T-helper 1 cell treated with Interleukin-12 subunit alpha and Interleukin-12 subunit beta and Interleukin-4 antibody, amounts not matched to agents 30 μg/mL and 1 μg/mL, for 36 hours (primary cell): ENCODE results near the gene MLLT6.
A peak's percentile ranks its signal among the peaks of the same experiment; 100 is the strongest.

Experiments used
- H3K27ac Mint-ChIP-seq: one replicate; pipeline ENCODE4 v1.8.0; 2021; ENCODE audit warnings: mild to moderate bottlenecking, mixed read lengths
- H3K27me3 Mint-ChIP-seq: one replicate; pipeline ENCODE4 v1.8.0; 2021; ENCODE audit warnings: low read depth, mixed read lengths
- H3K36me3 Mint-ChIP-seq: one replicate; pipeline ENCODE4 v1.8.0; 2021; ENCODE audit warnings: low read depth, mixed read lengths
- H3K4me1 Mint-ChIP-seq: one replicate; pipeline ENCODE4 v1.8.0; 2021; ENCODE audit warnings: low read depth, mixed read lengths
- H3K4me3 Mint-ChIP-seq: one replicate; pipeline ENCODE4 v1.8.0; 2021; ENCODE audit warnings: mild to moderate bottlenecking, moderate library complexity, mixed read lengths
- H3K9me3 Mint-ChIP-seq: one replicate; pipeline ENCODE4 v1.8.0; 2021; ENCODE audit warnings: mixed read lengths

MLLT6 gene

DNA sequence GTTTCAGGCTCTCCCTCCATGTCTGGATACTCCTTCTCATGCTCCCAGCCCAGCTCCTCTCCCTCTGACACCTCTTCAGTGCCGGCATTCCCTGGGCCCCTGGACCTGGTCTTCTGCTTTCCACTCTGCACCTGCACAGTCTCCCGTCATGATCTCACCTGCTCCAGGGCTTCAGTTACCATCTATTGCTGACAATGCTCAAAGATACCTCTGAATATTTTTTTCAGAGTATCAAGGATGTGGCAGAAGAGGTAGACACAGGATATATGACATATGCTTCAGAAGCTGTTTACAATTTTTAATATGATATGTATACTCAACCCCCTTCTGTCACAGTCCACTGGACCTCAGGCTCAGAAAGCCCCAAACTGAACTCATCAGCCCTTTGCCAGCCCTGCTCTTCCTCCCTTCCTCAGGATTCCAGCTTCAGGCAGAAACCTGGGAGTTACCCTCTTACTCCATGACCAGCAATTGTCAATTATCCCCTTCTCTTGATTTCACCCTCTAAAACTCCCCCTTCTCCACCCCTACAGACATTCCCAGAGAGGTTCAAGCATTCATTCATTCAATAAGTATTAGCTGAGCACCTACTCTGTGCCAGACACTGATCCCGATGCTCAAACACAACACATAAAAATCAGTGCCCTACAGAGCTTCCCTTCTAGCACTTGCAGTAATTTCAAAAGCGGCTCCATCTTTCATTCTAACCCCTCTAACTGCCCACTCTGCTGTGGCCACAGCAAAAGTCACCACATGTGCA, 7.8 kb upstream of the MLLT6 start:
- no peaks in the 10 kb centered on the region for H3K9me3 Mint-ChIP-seq
- H3K4me3 Mint-ChIP-seq = peak overlapping the region; percentile 8
- H3K27me3 Mint-ChIP-seq = no peaks in the 10 kb centered on the region
- H3K27ac Mint-ChIP-seq = peak overlapping the region; percentile 80
- peaks cover 3% of the 10 kb centered on the region for H3K36me3 Mint-ChIP-seq
- peaks cover 45% of the 10 kb centered on the region for H3K4me1 Mint-ChIP-seq

DNA sequence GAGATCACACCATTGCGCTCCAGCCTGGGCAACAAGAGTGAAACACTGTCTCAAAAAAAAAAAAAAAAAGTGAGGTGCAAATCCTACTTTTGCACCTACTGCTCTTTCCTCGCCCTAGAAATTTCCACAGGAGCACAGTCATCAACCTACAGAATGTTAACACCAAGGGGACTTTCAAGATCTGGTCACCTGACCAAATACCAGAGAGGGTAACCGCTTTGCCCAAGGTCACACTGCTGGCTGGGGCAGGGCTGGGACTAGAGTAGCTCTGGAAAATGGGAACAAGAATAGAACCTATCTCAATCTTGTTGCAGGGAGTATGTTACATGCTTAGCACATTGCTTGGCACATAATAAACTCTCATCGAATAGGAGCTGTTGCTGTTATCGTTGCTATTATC, 6.3 kb upstream of the MLLT6 start:
- H3K36me3 Mint-ChIP-seq = peaks cover 3% of the 10 kb centered on the region
- peaks cover 50% of the 10 kb centered on the region for H3K4me1 Mint-ChIP-seq
- H3K27ac Mint-ChIP-seq = peak overlapping the region; percentile 42
- no peak overlapping the region for H3K4me3 Mint-ChIP-seq
- H3K27me3 Mint-ChIP-seq = no peaks in the 10 kb centered on the region
- H3K9me3 Mint-ChIP-seq = no peaks in the 10 kb centered on the region

DNA sequence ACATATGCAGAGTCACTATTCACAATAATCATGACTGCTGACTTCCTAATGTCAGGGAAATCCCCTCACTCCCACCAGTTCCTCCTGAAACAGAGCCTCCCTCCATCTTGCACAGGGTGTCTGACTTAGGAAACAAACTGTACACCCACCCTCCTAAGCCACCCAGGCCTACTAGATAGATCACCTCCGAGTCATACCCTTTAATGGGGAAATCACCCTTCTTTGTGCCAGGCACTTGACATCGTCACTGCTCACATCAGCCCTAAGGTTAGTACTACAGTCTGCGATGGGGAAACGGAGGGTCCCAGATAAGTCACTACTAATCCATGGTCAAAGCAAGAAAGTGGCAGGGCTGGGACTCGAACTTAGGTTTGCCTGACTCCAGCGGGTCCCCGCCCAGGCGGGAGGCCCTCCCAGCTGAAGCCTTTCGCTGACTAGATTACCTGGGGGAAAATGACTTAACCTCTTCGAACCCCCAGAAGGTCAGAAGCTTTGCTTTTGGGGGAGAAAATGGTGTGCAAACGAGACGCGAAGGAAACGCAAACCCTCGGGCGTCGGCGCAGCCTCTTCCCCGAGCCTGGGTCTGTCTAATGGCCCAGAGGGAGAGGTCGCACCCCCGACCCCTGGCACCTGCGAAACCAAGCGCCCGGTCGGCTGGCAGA, 3.4 kb upstream of the MLLT6 start:
- H3K4me1 Mint-ChIP-seq = peaks cover 57% of the 10 kb centered on the region
- no peaks in the 10 kb centered on the region for H3K27me3 Mint-ChIP-seq
- no peaks in the 10 kb centered on the region for H3K9me3 Mint-ChIP-seq
- H3K36me3 Mint-ChIP-seq = peaks cover 6% of the 10 kb centered on the region
- H3K27ac Mint-ChIP-seq = peak overlapping the region; percentile 100
- H3K4me3 Mint-ChIP-seq = peak overlapping the region; percentile 87

DNA sequence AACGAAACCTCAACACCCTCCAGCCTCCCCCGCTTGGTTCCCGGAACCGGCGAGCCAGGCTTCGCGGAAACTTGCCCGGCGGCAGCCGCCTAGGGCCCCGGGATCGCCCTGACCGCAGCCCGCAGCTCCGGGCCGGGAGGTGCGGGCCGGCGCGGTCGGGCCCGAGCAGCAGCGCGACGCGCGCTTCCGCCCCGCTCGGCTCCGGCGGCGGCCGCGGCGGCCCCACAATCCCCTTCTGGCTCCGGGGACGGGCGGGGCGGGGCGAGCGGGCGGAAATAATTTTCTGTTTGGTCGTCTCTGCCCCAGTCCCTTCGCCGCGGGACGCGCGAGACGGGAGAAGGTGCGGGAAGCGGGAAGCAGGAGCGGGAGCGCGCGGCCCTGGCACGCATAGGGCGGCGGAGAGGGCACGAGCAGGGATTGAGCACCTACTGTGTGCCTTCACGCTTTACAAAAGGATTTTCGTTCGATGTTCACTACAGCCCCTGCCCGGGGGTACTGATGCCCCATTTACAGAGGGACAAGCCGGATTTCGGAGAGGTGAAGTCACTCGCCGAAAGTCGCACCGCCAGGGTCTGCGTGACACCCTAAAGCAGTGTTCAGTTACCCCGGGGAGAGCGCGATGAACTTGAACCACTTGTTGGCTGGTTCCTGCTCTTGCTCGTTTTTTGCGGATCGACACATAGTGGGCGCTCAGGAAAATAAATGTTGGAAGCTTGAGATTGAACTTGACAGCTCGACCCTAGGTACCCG, 2.7 kb upstream of the MLLT6 start:
- Mint-ChIP-seq H3K4me1 (peaks cover 56% of the 10 kb centered on the region), H3K4me3 (peak overlapping the region; percentile 98), H3K36me3 (peaks cover 10% of the 10 kb centered on the region), H3K27ac (peak overlapping the region; percentile 100), H3K9me3 (no peaks in the 10 kb centered on the region), H3K27me3 (no peaks in the 10 kb centered on the region)

DNA sequence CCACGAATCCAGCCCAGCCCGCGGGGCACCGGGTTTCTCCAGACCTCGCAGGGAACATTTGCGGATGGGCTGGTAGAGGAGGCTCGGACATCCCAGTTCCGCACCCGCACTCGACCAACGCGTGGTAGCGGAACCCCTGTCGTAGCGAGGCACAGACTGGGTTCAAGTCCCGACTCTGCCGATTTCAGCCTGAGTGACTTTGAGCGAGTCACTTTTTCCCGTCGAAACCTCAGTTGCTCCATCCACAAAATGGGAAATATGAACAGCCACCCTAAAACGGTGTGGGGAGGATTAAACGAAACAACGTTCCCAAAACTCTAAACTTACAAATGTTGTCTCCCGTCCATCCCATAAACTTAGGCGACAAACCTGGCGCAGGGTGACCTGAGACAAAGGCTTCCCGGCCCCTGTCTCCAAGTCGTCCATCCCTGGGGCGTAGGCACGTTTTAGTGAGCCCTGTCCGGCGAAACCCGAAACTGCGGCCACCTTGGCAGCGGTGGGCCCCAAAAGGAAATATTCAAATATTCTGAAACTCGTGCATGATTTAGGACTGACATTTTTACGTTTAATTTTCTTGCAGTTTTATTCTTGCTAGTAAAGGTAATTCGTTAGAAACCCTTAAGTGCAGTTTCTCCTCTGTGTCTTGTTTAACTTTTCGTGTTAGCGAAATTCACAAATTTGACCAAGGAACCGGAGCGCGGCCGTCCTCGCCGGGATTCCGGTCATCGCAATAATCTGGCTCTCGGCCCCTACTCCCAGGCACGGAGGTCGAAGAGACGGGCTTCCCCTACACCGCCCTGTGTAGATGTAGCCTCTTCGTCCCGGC, 1.9 kb upstream of the MLLT6 start:
- H3K27ac Mint-ChIP-seq = peak overlapping the region; percentile 100
- peaks cover 16% of the 10 kb centered on the region for H3K36me3 Mint-ChIP-seq
- peak overlapping the region; percentile 98 for H3K4me3 Mint-ChIP-seq
- H3K4me1 Mint-ChIP-seq = peaks cover 58% of the 10 kb centered on the region
- no peaks in the 10 kb centered on the region for H3K27me3 Mint-ChIP-seq
- H3K9me3 Mint-ChIP-seq = no peaks in the 10 kb centered on the region

DNA sequence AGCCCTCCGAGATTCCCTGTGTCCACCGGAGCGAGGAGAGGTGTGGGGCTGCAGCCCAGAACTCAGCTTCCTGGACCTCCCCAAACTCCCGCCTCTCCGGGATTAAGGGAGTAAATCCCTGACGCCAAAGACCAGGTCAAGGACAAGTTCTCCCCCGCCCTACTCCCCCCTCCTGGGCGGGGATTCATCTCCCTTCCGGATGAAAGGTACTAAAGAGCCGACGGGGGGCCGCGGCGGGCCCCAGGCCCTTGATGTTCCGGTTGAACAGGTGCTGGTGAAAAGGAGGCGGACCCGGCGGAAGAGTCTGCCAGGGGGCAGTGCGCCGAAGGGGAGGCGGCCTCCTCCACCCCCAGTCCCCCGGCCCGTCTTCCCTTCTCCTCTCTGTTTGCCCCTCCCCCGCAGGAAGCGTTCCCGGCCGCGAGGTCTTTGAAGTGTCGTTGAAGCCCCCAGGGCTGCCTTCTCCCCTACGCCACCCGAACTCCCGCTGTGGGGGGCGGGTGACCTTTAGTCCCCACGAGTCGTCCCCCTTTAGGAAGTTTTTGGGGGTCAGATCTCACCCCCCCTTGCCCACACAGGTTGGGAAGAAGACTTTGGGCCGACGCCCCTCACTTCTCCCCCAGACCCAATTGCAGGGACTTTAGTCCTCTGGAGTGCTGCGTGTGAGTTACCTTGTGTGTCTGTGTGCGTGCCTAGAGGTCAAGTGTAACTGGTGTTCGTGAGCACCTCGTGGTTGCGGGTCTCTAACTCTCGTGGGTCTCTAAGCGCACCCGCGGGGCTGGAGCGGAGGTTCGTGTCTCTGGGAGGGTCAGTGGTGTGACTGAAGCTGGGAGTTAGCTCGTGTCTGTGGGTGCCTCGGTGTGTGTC, 1.1 kb upstream of the MLLT6 start:
- peaks cover 58% of the 10 kb centered on the region for H3K4me1 Mint-ChIP-seq
- no peaks in the 10 kb centered on the region for H3K27me3 Mint-ChIP-seq
- peaks cover 18% of the 10 kb centered on the region for H3K36me3 Mint-ChIP-seq
- peak overlapping the region; percentile 100 for H3K27ac Mint-ChIP-seq
- H3K9me3 Mint-ChIP-seq = no peaks in the 10 kb centered on the region
- H3K4me3 Mint-ChIP-seq = peak overlapping the region; percentile 98

DNA sequence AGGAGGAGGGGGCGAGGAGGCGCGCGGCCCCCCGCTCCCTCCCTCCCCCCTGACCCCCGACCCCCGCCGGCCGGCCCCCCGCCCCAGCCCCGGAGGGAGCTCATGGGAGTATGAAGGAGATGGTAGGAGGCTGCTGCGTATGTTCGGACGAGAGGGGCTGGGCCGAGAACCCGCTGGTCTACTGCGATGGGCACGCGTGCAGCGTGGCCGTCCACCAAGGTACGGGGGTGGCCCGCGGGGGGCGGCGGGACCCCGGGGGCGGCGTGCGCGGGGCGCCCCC, 390 bp downstream of the MLLT6 start:
- Mint-ChIP-seq H3K27ac (no peak overlapping the region), H3K27me3 (no peaks in the 10 kb centered on the region), H3K4me3 (peak overlapping the region; percentile 64), H3K36me3 (peaks cover 28% of the 10 kb centered on the region), H3K9me3 (no peaks in the 10 kb centered on the region), H3K4me1 (peaks cover 60% of the 10 kb centered on the region)

DNA sequence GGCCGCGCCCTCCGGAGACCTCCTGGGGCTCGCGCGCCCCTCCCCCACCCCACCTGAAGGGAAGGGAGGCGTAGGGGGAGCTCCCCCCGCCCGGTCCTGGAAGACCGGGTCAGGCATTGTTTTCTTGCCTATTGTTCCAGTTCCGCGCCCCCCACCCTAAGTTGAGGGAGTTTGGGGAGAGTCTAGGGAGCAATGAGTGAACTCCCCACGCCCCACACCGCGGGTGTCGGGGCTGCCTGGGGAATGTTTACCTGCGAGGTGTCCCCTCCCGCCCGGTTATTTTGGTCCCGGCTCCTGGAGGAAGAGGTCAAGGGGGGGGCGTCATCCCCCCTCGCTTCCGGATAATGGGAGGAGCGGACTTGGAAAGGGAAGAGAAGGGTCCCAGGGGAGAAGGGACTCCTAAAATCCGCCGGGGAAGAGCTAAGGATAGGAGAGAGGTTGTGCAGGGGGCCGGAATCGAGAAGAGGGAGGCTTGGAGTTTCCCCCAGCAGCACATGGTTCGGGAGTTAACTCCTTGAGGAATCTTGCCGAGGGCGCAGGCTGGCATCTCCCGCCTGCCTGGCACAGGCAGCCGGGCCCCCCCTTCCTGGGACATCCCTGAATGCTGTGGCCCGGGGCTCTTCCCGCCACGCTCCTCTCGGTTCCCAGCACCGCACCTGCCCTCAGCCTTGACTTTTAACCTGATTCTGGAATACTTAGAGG, 881 bp downstream of the MLLT6 start:
- peaks cover 61% of the 10 kb centered on the region for H3K4me1 Mint-ChIP-seq
- H3K27ac Mint-ChIP-seq = peak overlapping the region; percentile 85
- H3K4me3 Mint-ChIP-seq = peak overlapping the region; percentile 93
- no peaks in the 10 kb centered on the region for H3K27me3 Mint-ChIP-seq
- H3K36me3 Mint-ChIP-seq = peaks cover 31% of the 10 kb centered on the region
- H3K9me3 Mint-ChIP-seq = no peaks in the 10 kb centered on the region

DNA sequence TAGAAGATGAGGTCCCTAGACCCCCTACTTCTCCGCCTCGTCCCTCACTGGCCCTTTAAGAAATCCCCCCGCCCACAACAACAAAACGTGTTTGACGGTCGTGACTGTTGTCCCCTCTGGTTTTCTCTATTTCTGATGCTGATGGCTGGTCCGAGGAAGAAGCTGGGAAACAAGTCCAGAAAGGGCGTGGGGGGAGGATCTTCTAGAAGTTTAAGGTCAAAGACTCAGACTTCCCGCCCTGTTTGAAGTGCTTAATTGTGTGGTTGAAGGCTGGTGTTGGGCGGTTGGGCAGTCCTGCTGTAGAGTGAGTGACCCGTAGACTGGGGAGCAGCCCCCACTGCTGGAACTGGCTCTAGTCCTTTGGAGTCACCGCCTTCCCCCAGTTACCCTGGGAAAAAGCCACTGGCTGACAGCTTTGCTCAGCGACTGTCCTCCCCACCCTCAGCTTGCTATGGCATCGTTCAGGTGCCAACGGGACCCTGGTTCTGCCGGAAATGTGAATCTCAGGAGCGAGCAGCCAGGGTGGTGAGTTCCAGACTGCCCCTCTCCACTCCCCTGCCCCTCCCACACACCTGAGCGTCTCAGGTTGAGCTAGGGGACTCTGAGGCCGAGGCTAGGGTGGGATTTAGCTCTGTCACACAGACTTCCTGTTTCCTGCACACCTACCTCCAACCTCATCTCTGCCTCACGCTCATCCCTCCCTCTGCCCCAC, 1.6 kb downstream of the MLLT6 start:
- peak overlapping the region; percentile 84 for H3K27ac Mint-ChIP-seq
- peak overlapping the region; percentile 93 for H3K4me3 Mint-ChIP-seq
- H3K36me3 Mint-ChIP-seq = peaks cover 35% of the 10 kb centered on the region
- H3K4me1 Mint-ChIP-seq = peaks cover 58% of the 10 kb centered on the region
- H3K27me3 Mint-ChIP-seq = no peaks in the 10 kb centered on the region
- H3K9me3 Mint-ChIP-seq = no peaks in the 10 kb centered on the region

DNA sequence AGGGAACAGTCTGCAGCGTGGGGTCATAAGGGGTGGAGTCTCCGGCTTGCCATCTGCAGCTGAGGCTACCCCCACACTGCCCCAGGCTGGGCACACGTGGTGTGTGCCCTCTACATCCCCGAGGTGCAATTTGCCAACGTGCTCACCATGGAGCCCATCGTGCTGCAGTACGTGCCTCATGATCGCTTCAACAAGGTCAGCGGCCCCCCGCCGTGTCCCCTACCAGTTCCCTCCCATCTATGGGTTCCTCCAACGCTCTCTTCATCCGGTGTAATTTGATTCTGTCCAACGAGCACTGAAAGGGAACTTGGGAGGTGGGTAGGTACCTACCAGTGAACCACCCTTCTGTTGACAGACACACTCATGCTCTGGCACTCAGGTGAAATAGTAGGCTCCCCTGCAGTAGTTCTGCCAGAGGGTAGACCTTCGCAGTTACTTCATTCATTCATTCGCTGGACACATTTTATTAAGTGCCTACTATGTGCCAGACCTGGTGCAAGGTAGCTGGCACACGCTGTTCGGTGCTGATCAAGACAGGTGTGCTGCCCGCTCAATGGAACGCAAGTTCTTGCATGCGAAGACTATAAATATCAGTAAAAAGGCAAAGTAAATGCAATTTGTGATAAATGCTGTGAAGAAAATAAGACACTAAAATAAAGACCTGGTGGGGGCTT, 2.7 kb downstream of the MLLT6 start:
- peak overlapping the region; percentile 93 for H3K4me3 Mint-ChIP-seq
- H3K27me3 Mint-ChIP-seq = no peaks in the 10 kb centered on the region
- peaks cover 52% of the 10 kb centered on the region for H3K4me1 Mint-ChIP-seq
- H3K9me3 Mint-ChIP-seq = no peaks in the 10 kb centered on the region
- peaks cover 35% of the 10 kb centered on the region for H3K36me3 Mint-ChIP-seq
- H3K27ac Mint-ChIP-seq = peak overlapping the region; percentile 20

DNA sequence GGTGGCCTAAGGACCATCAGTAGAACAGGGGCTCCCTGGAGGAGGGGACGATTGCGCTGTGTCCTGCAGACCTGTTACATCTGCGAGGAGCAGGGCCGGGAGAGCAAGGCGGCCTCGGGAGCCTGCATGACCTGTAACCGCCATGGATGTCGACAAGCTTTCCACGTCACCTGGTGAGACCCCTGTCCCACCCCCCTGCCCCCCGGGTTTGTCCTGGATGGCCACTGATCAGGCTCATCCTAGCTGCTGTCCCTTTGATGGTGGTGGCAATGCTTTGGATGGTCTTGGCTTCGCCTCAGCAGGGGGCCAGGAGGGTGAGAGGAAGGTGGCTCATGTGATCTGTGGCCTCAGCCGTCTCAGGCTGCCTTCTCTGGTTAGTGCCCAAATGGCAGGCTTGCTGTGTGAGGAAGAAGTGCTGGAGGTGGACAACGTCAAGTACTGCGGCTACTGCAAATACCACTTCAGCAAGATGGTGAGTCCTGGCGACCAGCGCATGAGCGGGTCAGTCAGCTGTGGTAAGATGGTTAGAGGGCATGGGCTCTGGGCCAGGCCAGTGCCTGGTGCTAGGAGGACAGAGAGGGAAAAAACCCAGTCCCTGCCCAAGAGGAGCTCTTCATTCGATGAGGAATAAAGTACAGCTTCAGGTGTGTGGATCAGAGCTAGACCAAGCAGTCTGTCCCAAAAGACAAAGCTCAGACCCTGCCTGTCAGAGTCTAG, 4.2 kb downstream of the MLLT6 start:
- Mint-ChIP-seq H3K27me3 (no peaks in the 10 kb centered on the region), H3K4me1 (peaks cover 46% of the 10 kb centered on the region), H3K27ac (peak overlapping the region; percentile 32), H3K9me3 (no peaks in the 10 kb centered on the region), H3K4me3 (no peak overlapping the region), H3K36me3 (peaks cover 42% of the 10 kb centered on the region)
